ENCODE data around the gene KLF7.

DNA sequence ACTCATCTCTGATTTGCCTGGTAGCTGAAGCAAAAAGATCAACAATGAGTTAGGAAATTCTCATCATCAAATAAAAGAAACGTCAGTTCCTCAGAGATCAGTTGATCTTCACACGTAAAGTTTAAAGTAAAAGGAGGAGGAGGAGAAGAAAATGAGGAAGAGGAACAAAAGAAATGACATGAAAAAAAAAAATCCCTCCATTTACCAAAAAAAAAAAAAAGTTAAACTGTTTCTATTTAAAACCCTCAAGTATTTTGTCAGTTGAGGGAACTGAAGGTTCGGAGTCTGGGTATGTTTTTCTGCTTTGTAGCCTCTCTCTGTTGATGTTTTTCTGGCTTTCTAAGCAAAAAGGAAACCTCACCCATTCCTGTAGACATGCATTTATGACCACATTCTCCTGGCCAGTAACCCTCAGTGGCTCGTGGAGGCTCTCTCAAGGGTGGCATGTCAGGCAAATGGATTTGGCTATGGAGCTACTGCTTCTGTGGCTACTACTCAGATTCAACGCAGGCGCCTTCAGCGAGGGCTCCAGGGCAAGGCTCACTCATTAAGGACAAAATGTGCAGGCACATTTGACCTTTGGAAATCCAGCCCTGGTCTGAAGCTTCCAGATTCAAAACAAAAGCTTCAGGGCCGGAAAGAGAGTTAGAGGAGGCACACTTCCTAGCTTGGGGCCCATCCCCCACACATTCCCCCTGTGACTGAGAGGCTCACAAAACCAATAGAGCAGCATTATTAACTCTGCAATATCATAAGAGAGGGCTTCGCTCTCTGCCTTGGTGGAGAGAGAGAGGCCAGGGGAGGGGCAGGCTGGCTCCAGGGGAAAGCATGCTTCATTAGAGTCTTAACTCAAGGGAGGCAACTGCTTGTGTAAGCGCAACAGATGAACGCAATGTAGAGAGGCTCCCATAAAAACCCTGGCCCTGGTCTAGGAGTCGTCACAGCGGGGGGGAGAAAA is 22.3 kb downstream of the KLF7 start:
- TF ChIP-seq CTCF (IDR thresholded peaks at IDR 0.05) (no peak), POLR2A (IDR thresholded peaks at IDR 0.05) (no peak)
